Measurements from ENCODE around the gene COPS7A.
A peak's percentile ranks its signal among the peaks of the same experiment; 100 is the strongest.

The COPS7A gene

GRCh38 chr12:6750506-6750905 lies 26.7 kb downstream of the COPS7A start:
- no peak for DNase-seq (ENCODE audit: low spot score)

DNA sequence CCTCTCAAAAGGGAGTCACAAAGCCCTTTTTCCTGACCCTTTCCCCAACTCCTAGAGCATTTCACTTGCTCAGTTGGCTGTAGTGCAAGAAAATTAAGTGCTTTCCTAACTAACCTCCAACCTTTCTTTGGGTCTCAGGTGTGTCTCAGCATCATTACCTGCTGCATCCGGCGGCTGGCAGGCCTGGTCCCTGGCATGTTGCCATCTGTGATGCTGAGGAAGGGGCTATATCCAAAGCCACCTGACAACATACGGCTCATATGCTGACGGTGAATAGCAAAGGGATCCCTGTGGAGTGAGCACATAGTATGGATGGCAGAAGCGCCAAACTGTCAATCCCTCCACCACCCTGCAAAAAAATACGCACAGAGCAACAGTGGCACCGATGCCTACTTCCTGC lies 27.9 kb downstream of the COPS7A start:
- no peak for DNase-seq (ENCODE audit: low spot score)

DNA sequence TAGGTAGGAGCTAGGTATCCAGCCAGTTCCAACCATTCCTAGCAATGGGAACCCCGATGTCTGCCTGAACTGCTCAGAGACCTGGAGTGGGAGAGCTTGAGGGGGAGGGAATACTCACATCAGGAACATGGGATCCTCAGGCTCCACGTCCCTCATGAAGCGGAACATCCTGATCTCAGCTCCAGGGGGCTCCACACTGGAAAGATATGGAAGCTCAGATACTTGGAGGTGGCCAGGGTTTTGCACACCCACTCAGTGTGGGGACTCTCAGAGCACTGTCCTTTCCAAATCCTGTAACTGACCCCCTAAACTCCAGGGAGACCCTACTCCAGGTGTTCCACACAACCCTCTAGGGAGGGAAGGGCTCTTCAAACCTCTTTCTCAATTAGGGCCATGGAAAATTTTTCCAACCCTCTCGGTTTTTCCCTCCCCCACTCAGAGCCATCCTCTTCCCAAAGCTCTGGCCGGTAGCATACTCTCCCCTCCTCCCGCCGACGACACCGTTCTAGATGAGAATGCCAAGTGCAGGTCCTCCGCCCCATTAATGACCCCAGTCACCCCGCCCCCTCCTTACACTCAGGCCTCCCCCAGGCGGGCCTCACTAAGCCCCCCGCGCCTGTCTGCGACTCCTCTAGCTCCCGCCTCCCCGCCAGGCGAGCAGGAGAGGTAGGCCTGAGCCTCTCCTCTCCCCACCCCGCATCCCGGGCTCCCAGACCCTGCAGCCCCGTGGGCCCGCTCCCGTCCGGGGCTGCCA lies 28.5 kb downstream of the COPS7A start:
- DNase-seq (ENCODE audit: low spot score), result peak; percentile 68

DNA sequence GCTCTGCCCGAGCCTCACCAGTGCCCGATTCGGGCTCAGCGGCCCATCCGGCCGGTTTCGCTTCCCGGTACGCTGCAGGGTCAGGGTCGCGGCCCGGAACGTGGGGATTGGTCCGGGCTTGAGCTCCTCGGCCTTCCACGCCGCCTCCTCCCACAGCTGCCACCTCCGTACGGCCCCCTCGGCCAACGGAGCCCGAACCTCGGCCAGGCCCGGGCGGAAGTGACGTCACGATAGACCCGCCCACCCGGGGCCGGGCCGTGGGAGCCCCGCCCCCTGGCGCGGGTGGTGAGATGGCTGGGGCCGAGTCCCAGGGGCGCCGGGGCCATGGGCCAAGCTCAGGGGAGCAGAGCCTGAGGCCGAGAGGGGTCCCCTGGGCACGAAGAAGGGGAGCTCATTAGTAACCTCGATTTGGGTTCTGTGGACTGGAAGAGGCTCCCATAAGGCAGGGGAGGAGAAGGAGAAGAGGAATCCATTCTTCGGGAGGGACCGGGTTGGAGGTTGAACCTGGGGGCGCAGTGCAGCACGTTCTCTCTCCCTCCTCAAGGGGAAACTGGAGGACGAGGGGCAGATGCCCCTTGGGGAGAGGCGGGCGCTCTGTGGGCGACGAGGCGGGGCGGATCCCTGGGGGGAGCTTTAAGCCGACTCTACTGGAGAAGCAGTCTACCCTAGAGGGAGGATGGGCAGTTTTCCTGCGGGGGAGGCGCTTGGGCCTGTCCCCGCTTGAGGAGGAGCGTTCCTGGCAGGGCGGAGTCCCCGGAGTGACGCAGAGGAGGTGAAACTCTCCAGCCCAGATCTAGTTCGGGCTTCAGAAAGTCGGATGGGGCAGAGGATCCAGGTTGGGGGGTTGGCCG lies 29.3 kb downstream of the COPS7A start, which contains the start of gene MLF2:
Gene MLF2 (minus strand): TSS at position 221 of the 851 bp plus-strand sequence. CDS start 807 bp downstream, outside the sequence.
- DNase-seq (ENCODE audit: low spot score), result peak; percentile 97

DNA sequence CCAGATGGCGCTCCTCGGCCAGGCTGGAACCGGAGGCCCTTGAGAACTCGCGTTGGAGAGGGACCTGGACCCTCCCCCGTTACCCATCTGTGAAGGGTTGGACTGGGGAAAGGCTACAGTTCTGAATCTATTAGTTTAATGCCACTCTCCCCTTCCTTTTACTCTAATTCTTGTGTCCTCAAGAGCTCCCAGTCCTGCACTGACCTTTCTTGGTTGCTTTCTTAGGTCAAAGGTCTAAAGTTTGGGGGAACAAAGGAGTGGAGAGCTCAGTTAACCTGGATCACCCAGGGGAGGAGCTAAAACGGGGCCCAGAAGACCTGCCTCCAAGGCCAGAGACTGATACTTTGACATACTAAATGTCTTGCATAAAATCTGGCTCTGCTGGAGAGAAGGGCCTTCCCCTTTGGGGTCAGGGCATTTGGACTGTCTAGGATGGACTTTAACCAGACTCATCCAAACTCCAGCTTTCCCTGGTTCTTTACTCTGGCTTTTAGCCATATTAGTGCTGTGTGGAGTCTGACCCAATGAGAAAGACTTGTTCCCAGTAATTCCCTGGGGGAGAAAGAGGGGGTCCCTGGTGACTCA lies 30.0 kb downstream of the COPS7A start:
- no peak for DNase-seq (ENCODE audit: low spot score)

DNA sequence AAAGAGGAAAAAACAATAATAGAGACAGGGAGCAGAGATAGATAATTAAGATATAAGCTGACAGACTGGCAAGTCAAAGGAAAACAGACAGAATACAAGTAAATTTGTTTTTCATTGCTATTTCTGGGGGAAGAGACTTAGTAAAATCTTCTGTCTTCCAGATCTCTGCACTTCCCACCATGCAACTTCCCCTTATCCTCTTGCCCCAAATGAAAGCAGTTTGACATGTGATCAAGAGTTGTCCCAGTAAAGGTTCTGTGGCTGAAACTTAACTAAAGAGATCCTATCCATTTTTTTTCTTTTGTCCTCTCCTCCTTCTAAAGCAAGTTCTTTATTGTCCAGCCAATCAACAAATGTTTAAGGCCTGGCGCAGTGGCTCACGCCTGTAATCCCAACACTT lies 30.6 kb downstream of the COPS7A start:
- DNase-seq (ENCODE audit: low spot score), result no peak

GRCh38 chr12:6757028-6757690 lies 33.3 kb downstream of the COPS7A start:
- DNase-seq (ENCODE audit: low spot score), result no peak

GRCh38 chr12:6758506-6759095 lies 34.8 kb downstream of the COPS7A start:
- no peak for DNase-seq (ENCODE audit: low spot score)

DNA sequence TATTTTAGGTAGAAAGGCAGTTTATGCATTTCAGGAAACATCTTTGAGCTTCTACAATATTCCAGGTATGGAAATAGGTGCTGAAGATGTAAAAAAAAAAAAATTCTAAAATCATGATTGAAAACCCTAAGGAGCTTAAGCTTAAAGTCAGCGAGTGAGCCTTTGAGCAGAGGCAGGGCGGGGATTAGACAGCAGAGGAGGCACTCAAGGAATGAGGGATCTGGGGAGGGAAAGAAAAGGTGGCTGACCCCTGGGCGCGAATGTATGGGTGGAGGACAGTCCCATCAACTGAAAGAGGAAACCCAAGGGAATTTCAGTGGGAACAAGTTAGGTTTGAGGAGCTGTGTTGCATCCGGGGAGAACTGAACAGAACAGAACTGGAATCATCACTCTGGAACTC lies 35.9 kb downstream of the COPS7A start:
- DNase-seq (ENCODE audit: low spot score), result no peak

DNA sequence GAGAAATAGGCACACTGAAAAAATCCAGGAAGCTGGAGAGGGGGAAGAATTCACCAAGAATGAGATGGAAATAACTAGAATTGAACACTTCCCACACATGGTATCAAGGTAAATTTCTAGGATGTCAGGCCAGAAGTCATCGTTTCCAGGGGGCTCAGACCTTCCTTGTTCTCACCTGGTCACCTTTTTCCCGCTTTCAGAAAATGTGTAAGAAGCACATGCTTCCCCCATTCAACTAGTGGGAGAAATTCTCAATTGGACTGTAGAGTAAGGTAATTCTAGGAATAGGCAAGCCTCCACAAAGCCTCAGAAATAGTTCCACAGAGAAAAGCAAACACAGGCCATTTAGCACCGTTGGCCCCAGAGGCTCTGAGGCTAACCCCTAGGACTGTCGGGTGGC lies 39.5 kb downstream of the COPS7A start:
- no peak for DNase-seq (ENCODE audit: low spot score)

DNA sequence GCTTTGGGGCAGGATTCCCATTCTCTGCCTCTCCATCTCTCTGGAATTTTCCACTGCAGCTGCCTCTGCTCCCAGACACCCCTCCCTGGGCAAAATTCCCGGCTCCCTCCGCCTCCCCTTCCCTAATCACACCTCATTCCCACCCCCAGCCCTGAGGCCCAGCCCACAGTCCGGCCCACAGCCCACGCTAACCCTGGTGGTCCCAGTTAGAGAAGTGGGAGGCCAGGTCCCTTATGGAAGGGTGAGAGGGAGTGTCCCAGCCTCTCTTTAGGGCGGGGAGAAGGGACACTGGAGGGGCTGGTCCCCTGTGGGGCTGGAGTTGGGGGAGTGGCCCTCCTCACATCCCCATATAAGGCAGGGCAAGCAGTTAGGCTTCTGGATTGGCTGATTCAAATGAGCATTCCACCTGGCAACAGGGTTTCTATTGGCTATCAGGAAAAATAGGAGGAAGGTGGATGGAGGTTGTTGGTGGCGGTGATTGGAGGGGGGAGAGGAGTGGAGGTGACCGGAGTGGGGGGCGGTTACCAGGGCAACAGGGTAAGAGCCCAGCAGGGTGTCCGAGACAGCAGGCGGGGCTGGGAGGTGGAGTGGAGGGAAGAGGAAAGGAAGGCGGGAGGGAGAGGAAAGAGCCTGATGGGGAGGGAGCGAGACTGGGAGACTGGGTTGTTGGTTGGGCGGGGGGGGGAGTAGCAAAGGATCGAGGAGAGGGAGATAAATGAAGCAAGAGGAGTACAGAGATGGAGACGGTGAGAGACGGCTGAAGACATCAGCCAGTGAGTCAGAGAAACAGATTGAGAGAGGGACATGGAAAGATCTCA lies 40.4 kb downstream of the COPS7A start:
- DNase-seq (ENCODE audit: low spot score), result peak; percentile 95

DNA sequence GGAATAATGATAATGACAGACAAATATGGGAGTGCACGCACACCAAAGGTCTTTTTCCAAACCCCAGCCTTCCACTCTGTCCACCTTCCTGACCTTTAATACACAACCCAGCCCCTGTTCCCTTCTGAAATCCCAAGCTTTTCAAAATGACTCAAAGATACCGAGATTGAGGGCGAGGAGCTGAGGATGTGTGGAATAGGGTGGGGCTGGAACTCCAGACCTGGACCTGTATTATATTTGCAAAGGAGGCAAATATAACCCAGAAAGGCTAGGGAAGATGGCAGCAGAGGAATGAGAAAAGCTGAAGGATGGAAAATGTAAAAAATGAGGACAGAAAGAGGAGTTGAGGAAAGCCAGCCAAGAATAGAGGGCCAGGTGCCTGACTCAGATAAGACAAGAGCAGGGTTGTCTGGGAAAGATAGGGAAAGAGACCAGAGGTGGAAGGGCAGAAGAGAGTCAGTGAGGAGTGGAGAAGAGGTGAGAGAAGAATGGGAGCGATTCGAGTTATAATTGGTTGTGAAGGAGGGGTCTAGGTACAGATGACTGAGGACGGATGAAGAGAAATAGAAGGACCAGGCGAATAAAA lies 41.3 kb downstream of the COPS7A start:
- no peak for DNase-seq (ENCODE audit: low spot score)

DNA sequence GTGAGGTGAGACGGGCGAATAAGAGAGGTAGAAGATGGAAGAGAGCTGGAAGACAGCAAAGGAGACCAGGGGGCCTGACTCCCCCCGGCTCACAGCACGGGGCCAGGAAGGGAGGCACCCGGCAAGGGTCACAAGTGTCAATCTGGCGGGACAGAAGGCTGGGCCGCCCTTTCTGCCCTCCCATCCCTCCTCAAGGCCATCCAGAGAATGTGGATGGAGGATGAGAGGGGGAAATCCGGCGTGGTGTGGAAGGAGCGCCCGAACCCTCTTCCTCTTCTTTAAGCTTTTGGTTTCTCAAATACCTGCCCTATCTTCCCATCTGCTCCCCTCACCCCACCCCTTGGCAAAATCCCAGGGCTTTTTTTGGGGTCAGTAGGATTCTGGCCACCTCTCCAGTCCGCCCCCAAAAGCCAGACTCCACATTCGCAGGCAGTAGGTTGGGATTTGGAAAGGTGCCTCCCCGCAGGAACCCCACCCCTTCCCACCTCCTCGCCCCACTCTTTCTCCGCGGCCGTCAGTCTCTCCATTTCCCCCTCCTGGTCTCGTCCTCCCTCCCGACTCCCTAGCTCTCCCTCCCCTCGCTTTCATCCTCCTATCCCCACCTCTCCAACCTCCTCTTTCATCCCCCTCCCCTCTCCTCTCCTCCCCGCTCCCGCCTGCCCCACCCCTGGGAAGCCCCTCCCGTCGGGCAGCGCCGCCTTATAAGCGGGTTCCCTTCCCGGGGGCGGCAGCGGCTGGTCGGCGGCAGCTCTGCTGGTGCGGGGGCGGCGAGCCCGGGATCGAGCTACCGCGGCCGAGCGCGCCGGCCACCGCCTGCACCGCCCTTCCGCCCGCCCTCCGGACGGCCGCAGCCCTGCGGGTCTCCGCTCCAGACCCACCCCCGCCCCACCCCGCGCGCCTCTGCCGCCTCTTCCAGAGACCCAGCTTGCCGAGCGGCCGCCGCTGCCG lies 42.1 kb downstream of the COPS7A start, which contains the start of gene PTMS:
Gene PTMS (plus strand): TSS at position 730 of the 948 bp plus-strand sequence. CDS start 343 bp downstream, outside the sequence.
- DNase-seq (ENCODE audit: low spot score), result peak; percentile 67

DNA sequence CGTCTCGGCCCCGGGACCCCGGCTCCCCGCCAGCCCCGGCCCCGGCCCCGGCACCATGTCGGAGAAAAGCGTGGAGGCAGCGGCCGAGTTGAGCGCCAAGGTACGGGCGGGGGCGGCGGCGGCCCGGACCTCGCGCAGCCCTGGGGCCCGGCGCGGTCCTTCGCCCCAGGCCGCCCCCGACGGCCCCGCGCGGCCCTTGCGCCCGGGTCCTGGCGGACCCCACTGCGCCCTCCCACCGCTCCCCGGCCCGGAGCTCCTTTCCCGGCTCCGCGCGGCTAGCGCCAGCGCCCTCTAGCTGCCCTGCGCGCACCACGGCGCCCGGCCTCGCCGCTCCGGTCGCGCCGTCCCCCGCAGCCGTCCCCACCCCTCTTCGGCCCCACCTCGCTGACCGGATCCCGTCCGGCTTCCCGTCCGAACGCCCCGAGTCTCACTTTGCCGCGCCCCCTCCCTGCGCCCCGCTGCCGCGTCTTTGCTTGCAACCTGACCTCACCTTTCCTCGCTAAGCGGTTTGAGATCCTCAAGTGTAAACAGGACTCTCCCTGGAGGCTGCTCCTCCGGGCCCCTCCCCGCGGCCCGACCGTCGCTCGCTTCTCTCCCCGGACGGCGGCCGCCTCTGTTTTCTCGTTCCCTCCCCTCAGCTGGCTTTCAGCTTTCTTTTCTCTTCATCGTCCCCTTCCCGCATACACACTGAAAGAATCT lies 43.0 kb downstream of the COPS7A start:
- DNase-seq (ENCODE audit: low spot score), result peak; percentile 59

GRCh38 chr12:6767353-6768319 lies 43.8 kb downstream of the COPS7A start:
- DNase-seq (ENCODE audit: low spot score), result peak; percentile 73

DNA sequence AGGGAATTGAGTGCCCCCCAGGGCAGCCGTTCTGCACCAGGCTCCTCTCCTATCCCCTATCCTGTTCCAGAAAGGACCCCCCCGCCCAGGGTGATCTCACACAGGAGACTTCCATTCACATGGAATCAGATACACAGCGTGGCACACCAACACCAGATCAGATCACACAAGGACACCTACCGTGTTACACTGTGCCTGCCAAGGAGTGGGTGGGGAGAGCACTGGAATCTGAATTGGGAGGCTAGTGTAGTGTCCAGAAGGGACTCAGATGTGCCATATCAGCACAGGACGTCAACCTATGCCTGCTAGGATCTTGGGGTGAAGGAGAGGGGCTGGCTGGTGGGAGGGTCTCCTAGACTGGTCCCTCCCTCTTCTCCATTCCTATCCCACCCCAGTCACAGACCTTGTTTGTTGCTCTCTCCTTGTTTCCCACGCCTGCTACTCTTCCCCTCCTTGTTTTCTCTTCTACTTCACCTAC lies 44.6 kb downstream of the COPS7A start:
- DNase-seq (ENCODE audit: low spot score), result no peak

GRCh38 chr12:6768990-6769389 lies 45.1 kb downstream of the COPS7A start:
- no peak for DNase-seq (ENCODE audit: low spot score)
